ENCODE data around the gene BLZF1.

GRCh38 chr1:169330927-169331326 lies 37.1 kb upstream of the BLZF1 start:
- no peak for TF ChIP-seq GATA3 (IDR thresholded peaks at IDR 0.05; ENCODE audit: low read depth, low read length)
- no peak for TF ChIP-seq GATA2 (IDR thresholded peaks at IDR 0.05; ENCODE audit: low read depth, low read length)
